ENCODE results near the gene RPP14.

- TF ChIP-seq, protein P1, sequence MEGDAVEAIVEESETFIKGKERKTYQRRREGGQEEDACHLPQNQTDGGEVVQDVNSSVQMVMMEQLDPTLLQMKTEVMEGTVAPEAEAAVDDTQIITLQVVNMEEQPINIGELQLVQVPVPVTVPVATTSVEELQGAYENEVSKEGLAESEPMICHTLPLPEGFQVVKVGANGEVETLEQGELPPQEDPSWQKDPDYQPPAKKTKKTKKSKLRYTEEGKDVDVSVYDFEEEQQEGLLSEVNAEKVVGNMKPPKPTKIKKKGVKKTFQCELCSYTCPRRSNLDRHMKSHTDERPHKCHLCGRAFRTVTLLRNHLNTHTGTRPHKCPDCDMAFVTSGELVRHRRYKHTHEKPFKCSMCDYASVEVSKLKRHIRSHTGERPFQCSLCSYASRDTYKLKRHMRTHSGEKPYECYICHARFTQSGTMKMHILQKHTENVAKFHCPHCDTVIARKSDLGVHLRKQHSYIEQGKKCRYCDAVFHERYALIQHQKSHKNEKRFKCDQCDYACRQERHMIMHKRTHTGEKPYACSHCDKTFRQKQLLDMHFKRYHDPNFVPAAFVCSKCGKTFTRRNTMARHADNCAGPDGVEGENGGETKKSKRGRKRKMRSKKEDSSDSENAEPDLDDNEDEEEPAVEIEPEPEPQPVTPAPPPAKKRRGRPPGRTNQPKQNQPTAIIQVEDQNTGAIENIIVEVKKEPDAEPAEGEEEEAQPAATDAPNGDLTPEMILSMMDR (conservative IDR thresholded peaks at IDR 0.05; ENCODE audit: low read length), result peak; percentile 35; the same call in 1 of the 2 replicates
- no peak for TF ChIP-seq EZH2phosphoT487 (IDR thresholded peaks at IDR 0.05; ENCODE audit: borderline replicate concordance, low read depth, low read length)
Measured at GRCh38 chr3:58353722-58354553, 47.9 kb downstream of the RPP14 start.

Measured in OCI-LY7 (cell line).